Stimulated activated naive CD4-positive, alpha-beta T cell treated with Interleukin-2 at 50 U/mL for 16 hours (primary cell): ENCODE data around the gene HCAR1.
"Not testable (repeated sequence)": the region's sequence is repeated elsewhere in the genome, so short reads cannot be mapped to it uniquely, and the experiment has no call there.

Experiments
- DNase-seq: peaks from one replicate; lab custom pipeline; 2025; lab: John Stamatoyannopoulos, UW

Gene HCAR1

GRCh38 chr12:122721057-122721545 is 9.5 kb downstream of the HCAR1 start:
- DNase-seq = no peak

- DNase-seq = not testable (repeated sequence)
Observed at GRCh38 chr12:122716658-122717057, 14.0 kb downstream of the HCAR1 start, which contains the start of gene HCAR3. Gene HCAR3 (minus strand): TSS chr12:122716811. CDS start chr12:122716737, 74 bp downstream.

GRCh38 chr12:122715211-122715610 is 15.4 kb downstream of the HCAR1 start:
- not testable (repeated sequence) for DNase-seq

GRCh38 chr12:122713491-122714188 is 17.0 kb downstream of the HCAR1 start:
- DNase-seq = not testable (repeated sequence)

GRCh38 chr12:122711266-122711665 is 19.4 kb downstream of the HCAR1 start:
- DNase-seq = not testable (repeated sequence)

GRCh38 chr12:122710341-122710740 is 20.3 kb downstream of the HCAR1 start:
- DNase-seq = not testable (repeated sequence)

GRCh38 chr12:122709287-122709686 is 21.4 kb downstream of the HCAR1 start:
- not testable (repeated sequence) for DNase-seq

GRCh38 chr12:122703841-122704240 is 26.8 kb downstream of the HCAR1 start:
- not testable (repeated sequence) for DNase-seq

GRCh38 chr12:122702890-122703611 is 27.6 kb downstream of the HCAR1 start, which contains the start of gene HCAR2:
Gene HCAR2 (minus strand): TSS chr12:122703357. CDS start chr12:122703283, 74 bp downstream.
- DNase-seq = not testable (repeated sequence)

GRCh38 chr12:122701481-122701880 is 29.2 kb downstream of the HCAR1 start:
- DNase-seq = not testable (repeated sequence)

GRCh38 chr12:122700038-122700710 is 30.5 kb downstream of the HCAR1 start:
- not testable (repeated sequence) for DNase-seq

- not testable (repeated sequence) for DNase-seq
Observed at GRCh38 chr12:122696922-122697321, 33.7 kb downstream of the HCAR1 start.

- no peak for DNase-seq
Observed at GRCh38 chr12:122691566-122691965, 39.1 kb downstream of the HCAR1 start.

GRCh38 chr12:122688291-122688690 is 42.4 kb downstream of the HCAR1 start:
- DNase-seq = no peak

- no peak for DNase-seq
Observed at GRCh38 chr12:122687086-122687485, 43.6 kb downstream of the HCAR1 start.

GRCh38 chr12:122686538-122686937 is 44.1 kb downstream of the HCAR1 start:
- no peak for DNase-seq

GRCh38 chr12:122684297-122684813 is 46.3 kb downstream of the HCAR1 start:
- DNase-seq = no peak

- no peak for DNase-seq
Observed at GRCh38 chr12:122681814-122682213, 48.8 kb downstream of the HCAR1 start.

GRCh38 chr12:122680989-122681388 is 49.7 kb downstream of the HCAR1 start:
- not testable (repeated sequence) for DNase-seq

GRCh38 chr12:122676781-122677180 is 53.9 kb downstream of the HCAR1 start:
- DNase-seq = not testable (repeated sequence)
